SU-DHL-6 (cell line): Measurements from ENCODE around the gene OCSTAMP.

Source experiments
- EZH2phosphoT487 ChIP-seq: fragments of 200-600 bp; sonication (generic), shearing (Covaris generic); conservative IDR thresholded peaks from 2 replicates; pipeline ENCODE4 v1.6.1; 2018; ENCODE audit warnings: mild to moderate bottlenecking, antibody characterized with exemption, low read length, moderate library complexity, mixed read lengths
- TF ChIP-seq, protein P1 (sequence below): fragments of 200-600 bp; sonication (generic); IDR thresholded peaks from one replicate; pipeline ENCODE4 v1.5.1; 2017; ENCODE audit warnings: antibody characterized with exemption, mild to moderate bottlenecking, low read length, moderate library complexity; ENCODE audit not compliant: insufficient read depth, poor library complexity, severe bottlenecking

DNA sequence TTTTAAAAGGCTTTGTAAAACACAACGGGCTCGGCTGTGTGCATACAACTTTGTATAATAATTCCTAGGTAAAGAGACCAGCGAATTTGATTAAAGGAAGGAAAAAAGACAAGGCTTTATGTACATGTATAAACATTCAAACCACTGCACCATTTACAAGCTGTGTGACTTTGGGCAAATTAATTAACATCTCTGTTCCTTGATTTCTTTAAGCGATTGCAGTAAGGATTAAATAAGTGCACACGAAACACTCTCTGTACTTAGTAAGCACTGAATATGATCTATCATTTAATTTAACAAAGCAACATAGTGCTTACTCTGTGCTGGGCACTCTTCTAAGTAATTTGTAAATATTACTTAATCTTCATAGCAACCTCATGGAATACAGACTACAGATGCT is 19.5 kb upstream of the OCSTAMP start:
- TF ChIP-seq, protein P1, sequence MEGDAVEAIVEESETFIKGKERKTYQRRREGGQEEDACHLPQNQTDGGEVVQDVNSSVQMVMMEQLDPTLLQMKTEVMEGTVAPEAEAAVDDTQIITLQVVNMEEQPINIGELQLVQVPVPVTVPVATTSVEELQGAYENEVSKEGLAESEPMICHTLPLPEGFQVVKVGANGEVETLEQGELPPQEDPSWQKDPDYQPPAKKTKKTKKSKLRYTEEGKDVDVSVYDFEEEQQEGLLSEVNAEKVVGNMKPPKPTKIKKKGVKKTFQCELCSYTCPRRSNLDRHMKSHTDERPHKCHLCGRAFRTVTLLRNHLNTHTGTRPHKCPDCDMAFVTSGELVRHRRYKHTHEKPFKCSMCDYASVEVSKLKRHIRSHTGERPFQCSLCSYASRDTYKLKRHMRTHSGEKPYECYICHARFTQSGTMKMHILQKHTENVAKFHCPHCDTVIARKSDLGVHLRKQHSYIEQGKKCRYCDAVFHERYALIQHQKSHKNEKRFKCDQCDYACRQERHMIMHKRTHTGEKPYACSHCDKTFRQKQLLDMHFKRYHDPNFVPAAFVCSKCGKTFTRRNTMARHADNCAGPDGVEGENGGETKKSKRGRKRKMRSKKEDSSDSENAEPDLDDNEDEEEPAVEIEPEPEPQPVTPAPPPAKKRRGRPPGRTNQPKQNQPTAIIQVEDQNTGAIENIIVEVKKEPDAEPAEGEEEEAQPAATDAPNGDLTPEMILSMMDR, result no peak
- TF ChIP-seq EZH2phosphoT487, result no peak
